Right lobe of liver (tissue), 4 donors: Measurements from ENCODE around the gene SRI.

Source experiments
- POLR2A ChIP-seq: fragments of 450-650 bp; IDR thresholded peaks from one replicate; pipeline ENCODE4 v1.6.1; 2017; ENCODE audit warnings: antibody characterized with exemption, mild to moderate bottlenecking
- TF ChIP-seq, protein P1 (sequence below), 4 donors: fragments of 200-600 bp in 3 of 4; fragments of 450-650 bp in 1 of 4; IDR thresholded peaks; one replicate each; pipeline versions ENCODE4 v1.5.1 to v1.8.0; 2016 to 2022; ENCODE audit warnings: antibody characterized with exemption in 4 of 4, mild to moderate bottlenecking in 2 of 4
- donor health status: DM: no; HTN: no; CAD: no.
- donor health status: DM: no; HTN: no; CAD: no.
- donor health status: DM: no; HTN: yes; CAD: no.

DNA sequence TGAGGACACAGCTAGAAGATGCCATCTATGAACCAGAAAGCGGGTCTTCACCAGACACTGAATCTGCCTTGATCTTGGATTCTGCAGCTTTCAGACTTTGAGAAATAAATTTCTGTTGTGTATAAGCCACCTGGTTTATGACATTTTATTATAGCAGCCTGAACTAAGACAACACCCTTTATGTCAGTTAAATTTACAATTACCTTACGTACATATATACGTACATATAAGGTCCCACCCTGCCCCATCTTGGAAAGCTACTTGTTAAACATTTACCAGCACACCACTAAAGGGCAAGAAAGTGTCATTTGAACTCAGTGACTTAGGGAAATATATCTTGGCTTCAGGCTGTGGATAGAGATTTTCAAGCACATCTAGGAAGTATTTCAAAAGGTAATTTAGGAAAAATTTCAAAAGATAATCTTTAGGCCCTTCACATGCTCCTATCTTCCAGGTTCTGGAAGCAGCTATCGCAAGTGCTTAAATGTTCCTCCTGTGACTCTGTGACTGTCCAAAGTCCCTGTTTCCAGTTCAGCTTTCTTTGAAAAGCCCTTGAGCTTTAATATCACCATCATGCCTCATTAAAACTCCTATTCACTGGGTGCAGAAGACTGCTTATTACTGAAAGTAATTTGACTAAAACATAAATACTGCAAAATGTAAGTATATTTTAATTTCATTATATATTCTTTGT lies 9.6 kb upstream of the SRI start:
- TF ChIP-seq, protein P1, sequence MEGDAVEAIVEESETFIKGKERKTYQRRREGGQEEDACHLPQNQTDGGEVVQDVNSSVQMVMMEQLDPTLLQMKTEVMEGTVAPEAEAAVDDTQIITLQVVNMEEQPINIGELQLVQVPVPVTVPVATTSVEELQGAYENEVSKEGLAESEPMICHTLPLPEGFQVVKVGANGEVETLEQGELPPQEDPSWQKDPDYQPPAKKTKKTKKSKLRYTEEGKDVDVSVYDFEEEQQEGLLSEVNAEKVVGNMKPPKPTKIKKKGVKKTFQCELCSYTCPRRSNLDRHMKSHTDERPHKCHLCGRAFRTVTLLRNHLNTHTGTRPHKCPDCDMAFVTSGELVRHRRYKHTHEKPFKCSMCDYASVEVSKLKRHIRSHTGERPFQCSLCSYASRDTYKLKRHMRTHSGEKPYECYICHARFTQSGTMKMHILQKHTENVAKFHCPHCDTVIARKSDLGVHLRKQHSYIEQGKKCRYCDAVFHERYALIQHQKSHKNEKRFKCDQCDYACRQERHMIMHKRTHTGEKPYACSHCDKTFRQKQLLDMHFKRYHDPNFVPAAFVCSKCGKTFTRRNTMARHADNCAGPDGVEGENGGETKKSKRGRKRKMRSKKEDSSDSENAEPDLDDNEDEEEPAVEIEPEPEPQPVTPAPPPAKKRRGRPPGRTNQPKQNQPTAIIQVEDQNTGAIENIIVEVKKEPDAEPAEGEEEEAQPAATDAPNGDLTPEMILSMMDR (IDR thresholded peaks at IDR 0.05), result no peak
- TF ChIP-seq POLR2A, result no peak
